Smooth muscle cell of the brain vasculature (primary cell): ENCODE measurements around the gene C2.
"Not testable (repeated sequence)": the region's sequence is repeated elsewhere in the genome, so short reads cannot be mapped to it uniquely, and the experiment has no call there.

Experiments used
- DNase-seq: peaks from one replicate; pipeline ENCODE4 v3.0.0-alpha.2; 2012; ENCODE audit warnings: low read depth, low spot score

Gene C2

DNA sequence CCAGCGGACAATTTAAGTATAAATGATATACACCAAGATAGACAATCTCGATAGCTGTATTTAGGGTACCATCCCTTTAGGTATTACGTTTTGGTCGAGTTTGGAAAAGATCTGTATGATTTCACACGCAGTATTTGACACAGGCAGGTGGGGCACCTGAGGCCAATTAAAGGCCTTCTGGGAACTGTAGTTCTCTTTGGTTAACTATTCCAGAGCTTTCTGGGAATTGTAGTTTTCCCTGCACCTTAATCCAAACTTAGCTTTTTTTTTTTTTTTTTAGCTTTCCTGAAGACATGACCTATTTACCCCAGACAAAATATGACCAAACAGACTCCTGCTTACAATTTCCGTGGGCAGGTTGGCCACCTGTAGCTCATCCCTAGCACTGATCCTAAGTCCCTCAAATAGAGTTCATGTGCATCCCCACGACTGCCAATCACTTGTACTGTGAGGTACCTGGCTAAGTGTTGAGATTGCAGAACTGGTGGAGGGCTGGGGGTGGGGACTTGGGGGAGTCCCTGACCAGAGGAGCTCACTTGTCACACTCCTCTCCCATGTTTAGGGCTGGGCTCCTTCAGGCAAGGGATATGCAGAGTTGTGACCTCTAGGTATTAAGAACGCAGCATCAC, 29.0 kb upstream of the C2 start:
- no peak for DNase-seq

DNA sequence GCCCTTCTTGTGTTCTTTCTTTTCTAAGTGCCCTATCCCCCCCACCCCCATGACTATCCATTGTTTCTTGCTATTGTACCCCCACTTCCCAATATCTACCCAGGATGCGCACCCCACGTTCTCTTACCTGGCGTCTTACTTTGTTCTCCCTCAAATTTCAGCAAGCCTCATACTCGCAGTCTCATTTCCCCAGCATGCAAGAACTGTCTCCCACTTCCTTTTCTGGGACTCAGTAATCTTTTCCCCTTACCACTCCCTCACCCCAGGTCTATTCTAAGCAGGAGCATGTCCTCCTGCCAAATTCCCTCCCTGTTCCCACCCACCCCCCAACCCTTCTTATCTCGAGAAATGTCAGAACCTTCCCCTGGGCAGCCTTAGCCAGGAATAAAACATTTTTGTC, 28.3 kb upstream of the C2 start:
- no peak for DNase-seq

DNA sequence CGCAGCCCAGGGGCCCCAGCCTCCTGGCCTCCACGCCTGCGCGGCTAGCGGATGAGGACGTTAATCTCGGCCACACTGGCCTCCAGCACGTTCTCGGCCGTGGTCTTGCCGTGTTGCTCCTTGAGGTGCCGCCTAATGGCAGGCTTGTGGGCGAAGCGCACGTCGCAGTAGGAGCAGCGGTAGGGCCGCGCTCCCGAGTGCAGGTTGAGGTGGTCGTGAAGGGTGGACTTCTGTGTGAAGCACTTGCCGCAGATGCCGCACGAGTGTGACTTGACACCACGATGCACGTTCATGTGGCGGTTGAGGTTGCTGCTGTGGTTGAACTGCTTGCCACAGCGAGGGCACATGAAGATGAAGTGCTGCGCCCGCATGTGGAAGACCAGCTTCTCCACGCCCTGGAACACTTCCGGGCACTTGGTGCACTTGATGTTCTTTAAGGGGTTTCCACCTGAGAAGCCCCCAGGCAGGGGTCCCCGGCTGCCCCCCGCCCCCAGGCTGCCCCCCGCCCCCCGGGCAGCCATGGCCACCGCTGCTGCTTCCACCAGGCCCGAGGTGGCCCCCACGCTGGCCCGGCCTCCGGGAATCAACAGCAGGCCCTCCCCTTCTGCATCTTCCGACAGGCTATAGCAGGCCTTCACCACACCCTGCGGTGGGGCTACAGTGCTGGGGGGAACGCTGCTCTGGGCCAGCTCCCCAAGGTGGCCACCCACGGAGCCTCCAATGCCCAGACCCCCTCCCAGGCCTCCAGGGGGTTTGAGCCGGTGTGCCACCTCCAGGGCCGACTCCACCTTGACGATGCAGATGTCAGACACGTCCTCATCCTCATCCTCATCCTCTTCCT, 27.4 kb upstream of the C2 start:
- no peak for DNase-seq

DNA sequence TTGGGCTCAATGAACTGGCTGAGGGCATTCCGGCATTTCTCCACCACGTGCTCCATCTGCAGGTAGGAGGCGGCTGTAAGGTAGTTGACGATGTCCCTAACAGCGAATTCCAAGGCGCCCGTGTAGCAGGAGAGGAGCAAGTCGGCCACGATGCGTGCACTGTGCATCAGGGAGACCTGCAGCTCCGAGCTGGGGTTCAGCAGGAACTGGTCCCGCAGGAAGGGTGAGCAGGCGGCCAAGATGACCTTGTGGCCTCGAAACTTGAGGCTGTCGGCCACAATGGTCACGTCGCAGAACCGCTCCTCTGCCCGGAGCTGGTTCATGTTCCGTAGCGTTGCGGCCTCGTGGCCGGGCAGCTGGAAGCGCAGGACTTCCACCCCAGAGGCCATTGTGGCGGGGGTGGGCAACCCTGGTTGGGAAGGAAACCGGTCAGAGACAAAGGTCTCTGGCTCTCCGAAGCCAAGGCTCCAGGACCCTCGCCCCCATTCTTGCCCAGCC, 26.6 kb upstream of the C2 start:
- DNase-seq, result no peak

GRCh38 chr6:31901415-31901952, 26.0 kb upstream of the C2 start:
- DNase-seq, result no peak

DNA sequence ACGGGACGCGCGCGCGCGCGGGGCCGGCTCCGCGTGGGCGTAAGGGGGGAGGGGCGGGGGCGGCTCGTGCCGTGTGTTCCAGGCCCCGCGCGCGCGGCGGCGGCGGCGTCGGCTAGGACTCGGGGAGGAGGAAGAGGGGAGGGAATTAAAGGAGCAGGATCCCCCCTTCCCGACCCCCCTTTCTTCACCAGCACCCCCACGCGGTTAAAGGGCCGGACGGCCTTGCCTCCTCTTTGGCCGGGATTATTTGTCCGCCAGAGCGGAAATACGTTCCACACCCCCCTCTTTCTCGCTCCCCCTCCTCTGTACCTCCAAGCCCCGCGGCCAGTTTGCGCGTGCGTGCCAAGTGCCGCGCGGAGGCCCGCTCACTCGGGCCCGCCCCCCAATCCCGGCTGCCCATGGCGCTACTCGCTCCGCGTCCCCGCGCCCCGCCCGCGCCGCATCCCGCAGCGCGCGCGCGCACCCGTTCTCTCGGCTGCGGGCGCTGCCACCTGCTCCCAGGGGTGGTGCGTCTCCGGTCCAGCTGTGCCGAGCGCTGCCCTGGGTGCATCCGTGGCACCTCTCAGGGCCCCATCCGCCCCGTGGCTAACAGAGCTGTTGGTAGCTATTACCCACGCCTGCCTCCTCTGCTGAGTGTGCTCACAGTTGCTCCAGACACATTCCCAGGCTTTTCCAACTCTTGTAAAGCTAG, 25.4 kb upstream of the C2 start, which contains the start of gene ZBTB12:
Gene ZBTB12 (minus strand): TSS at position 134 of the 691 bp plus-strand sequence. CDS start 781 bp downstream, outside the sequence.
- DNase-seq, result peak; percentile 91

DNA sequence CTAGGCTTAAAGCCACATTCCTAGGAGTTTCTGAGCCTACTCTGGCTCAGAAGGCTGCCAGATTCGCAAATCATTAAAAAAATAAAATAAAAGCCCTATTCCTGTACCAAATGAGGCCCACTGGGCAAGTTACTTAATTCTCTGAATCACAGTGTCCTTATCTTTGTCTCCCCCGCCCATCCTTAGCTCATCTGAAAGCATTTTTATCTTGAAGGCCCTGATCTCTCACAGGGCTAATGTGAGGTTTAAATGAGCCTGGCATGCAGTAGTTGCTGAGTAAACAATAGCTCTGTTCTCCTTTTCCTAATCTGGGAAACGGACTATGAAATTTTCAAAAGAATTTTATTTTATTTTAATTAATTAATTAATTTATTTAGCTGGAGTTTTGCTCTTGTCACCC, 23.6 kb upstream of the C2 start:
- DNase-seq, result no peak

- no peak for DNase-seq
These were observed 22.5 kb upstream of the C2 start for GRCh38 chr6:31905041-31905440.

GRCh38 chr6:31906122-31906521, 21.4 kb upstream of the C2 start:
- no peak for DNase-seq

GRCh38 chr6:31906727-31907126, 20.8 kb upstream of the C2 start:
- not testable (repeated sequence) for DNase-seq

DNA sequence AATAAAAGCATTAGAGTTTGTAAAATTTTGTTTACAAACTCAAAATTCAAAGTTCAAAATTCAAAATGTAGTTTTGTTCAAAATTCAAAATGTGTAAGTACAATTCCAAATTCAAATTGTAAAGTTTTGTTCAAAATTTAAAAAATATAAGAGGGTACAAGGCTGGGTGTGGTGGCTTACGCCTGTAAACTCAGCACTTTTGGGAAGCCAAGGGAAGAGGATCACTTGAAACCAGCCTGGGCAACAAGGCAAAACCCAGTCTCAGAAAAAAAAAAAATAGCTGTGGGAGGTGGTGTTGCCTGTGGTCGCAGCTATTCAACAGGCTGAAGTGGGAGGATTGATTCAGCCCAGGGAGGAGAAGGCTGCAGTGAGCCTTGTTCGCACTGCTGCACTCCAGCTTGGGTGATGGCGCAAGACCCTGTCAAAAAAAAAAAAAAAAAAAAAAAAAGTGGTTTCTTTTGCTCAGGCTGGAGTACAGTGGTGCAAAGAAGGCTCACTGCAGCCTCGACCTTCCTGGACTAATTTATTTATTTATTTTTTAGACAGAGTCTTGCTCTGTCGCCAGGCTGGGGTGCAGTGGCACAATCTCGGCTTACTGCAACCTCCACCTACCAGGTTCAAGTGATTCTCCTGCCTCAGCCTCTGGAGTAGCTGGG, 20.2 kb upstream of the C2 start:
- no peak for DNase-seq

DNA sequence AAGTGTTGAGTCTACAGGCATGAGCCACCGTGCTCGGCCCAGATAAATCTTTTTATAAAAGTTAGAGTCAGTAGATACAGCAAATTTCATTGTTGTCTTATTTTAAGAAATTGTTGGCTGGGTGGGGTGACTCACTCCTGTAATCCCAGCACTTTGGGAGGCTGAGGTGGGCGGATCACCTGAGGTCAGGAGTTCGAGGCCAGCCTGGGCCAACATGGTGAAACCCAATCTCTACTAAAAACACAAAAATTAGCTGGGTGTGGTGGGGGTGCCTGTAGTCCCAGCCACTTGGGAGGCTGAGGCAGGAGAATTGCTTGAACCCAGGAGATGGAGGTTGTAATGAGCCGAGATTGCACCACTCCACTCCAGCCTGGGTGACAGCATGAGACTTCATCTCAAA, 19.3 kb upstream of the C2 start:
- DNase-seq, result not testable (repeated sequence)

- DNase-seq, result no peak
These were observed 18.7 kb upstream of the C2 start for GRCh38 chr6:31908791-31909190.

GRCh38 chr6:31909298-31909697, 18.2 kb upstream of the C2 start:
- DNase-seq, result not testable (repeated sequence)

DNA sequence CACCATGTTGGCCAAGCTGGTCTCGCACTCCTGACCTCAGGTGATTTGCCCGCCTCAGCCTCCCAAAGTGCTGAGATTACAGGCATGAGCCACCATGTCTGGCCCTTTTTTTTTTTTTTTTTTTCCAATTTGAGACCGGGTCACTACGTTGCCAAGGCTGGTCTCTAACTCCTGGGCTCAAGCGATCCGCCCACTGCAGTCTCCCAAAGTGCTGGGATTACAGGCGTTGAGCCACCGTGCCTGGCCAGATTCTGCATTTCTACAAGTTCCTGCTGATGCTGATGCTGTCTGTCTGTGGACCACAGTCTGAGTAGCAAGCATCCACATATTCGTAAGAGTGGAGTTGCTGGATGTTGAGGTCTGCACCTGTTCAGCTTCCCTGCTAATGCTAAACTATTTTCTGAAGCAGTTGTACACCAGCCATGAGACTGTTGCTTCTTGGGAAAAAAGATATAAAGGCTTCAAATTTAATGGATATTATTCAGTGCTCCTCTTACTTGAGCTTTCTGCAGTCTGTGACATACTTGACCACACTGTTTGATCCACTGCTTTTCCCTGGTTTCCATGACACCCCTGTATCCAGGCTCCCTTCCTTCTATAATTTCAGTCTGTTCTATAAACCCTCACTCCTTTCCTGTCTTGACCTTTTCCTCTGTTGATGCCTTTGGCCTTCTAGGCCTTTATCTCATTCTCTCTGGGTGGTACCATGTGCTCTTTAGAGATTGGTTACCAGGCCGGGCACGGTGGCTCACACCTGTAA, 15.5 kb upstream of the C2 start:
- no peak for DNase-seq

GRCh38 chr6:31915351-31915750, 12.2 kb upstream of the C2 start:
- DNase-seq, result no peak

GRCh38 chr6:31915756-31916155, 11.8 kb upstream of the C2 start:
- DNase-seq, result no peak

DNA sequence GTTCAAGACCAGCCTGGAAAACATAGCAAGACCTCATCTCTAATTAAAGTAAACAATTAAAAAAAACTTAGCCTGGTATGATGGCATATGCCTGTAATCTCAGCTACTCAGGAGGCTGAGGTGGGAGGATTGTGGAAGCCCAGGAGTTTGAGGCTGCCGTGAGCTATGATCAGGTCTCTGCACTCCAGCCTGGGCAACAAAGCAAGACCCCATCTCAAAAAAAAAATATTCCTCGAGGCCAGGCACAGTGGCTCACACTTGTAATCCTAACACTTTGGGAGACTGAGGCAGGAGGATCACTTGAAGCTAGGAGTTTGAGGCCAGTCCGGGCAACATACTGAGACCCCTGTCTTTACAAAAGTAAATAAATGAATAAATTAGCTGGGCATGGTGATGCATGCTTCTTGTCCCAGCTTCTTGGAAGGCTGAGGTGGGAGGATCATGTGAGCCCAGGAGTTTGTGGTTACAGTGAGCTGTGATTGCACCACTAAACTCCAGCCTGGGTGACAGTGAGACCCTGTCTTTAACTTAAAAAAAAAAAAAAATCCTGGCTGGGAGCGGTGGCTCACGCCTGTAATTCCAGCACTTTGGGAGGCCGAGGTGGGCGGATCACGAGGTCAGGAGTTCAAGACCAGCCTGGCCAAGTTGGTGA, 9.3 kb upstream of the C2 start:
- no peak for DNase-seq

- DNase-seq, result no peak
These were observed 7.8 kb upstream of the C2 start for GRCh38 chr6:31919624-31920303.

DNA sequence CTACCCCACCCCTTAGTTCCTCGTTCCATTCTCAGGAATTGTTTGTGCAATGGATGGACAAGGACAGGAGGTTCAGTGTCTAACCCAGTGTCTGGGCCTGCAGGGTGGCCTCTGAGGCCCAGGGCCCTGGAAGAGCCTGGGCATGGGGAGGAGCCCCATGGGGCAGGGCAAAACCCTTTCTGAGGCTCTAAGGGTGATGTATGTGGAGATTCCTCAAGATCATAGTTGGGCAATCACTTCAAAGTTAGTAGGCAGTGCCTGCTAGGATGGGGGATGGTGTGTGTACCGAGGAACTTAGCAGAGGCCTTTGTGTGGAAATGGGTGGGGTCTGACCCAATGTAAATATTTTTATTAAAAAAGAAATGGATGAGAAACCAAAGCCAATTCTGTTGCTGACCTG, 6.7 kb upstream of the C2 start:
- no peak for DNase-seq
